Measurements from ENCODE around the gene EMP2.

EMP2 gene

DNA sequence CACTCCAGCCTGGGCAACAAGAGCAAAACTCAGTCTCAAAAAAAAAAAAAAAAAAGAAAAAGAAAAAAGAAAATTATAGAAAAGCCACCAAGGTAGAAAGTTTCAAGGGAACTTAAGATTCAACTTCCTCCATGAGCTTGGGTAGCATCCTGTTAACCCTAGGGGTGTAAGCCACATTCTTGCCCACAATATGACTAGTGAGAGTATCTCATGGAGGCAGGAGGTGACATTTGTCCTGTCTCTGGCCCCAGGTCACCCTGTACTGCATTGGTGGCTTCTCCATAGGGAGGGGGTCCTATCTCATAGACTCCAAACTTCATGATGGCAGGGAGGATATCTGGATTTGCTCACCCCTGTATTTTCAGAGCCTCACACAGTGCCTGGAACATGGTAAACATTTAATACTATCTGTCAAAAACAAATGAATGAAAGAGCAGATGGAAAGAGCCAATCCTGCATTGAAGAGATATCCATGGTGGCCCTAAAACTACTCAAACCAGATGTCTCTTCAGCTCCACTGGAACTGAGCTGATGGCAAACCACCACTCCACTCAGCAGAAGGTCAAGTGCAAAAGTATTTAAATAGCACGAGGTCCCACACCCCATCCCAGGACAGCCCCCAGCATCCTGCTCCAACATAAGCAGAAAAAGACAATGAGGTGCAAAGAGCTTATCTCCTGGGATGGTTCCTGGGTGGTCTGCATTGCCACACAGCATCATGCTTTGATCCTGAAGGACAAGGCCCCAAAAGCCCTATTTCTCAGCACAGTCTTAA, 50.3 kb downstream of the EMP2 start:
- no peak for DNase-seq (ENCODE audit: low spot score)
- TF ChIP-seq, protein P1, sequence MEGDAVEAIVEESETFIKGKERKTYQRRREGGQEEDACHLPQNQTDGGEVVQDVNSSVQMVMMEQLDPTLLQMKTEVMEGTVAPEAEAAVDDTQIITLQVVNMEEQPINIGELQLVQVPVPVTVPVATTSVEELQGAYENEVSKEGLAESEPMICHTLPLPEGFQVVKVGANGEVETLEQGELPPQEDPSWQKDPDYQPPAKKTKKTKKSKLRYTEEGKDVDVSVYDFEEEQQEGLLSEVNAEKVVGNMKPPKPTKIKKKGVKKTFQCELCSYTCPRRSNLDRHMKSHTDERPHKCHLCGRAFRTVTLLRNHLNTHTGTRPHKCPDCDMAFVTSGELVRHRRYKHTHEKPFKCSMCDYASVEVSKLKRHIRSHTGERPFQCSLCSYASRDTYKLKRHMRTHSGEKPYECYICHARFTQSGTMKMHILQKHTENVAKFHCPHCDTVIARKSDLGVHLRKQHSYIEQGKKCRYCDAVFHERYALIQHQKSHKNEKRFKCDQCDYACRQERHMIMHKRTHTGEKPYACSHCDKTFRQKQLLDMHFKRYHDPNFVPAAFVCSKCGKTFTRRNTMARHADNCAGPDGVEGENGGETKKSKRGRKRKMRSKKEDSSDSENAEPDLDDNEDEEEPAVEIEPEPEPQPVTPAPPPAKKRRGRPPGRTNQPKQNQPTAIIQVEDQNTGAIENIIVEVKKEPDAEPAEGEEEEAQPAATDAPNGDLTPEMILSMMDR (IDR thresholded peaks at IDR 0.05; ENCODE audit: borderline replicate concordance, control extremely low read depth, extremely low read depth, insufficient read depth, missing control alignments): no peak
- in situ Hi-C loops (cut with MboI; ENCODE audit: low sequenced_read_pairs, unreplicated experiment): loop anchor here (10.0 kb wide), 1 partner anchor 405 kb away; no protein-coding TSS in a partner anchor

GRCh38 chr16:10528635-10529034, 51.8 kb downstream of the EMP2 start:
- no peak for DNase-seq (ENCODE audit: low spot score)
- in situ Hi-C loops (cut with MboI; ENCODE audit: low sequenced_read_pairs, unreplicated experiment): loop anchor here (10.0 kb wide), 1 partner anchor 406 kb away; no protein-coding TSS in a partner anchor
- TF ChIP-seq, protein P1 (IDR thresholded peaks at IDR 0.05; ENCODE audit: borderline replicate concordance, control extremely low read depth, extremely low read depth, insufficient read depth, missing control alignments): no peak

- TF ChIP-seq, protein P1 (IDR thresholded peaks at IDR 0.05; ENCODE audit: borderline replicate concordance, control extremely low read depth, extremely low read depth, insufficient read depth, missing control alignments): no peak
- in situ Hi-C loops (cut with MboI; ENCODE audit: low sequenced_read_pairs, unreplicated experiment): loop anchor here (10.0 kb wide), 1 partner anchor 408 kb away; no protein-coding TSS in a partner anchor
Measured at GRCh38 chr16:10526962-10527361, 53.4 kb downstream of the EMP2 start.

GRCh38 chr16:10525214-10525825, 55.1 kb downstream of the EMP2 start:
- in situ Hi-C loops (cut with MboI; ENCODE audit: low sequenced_read_pairs, unreplicated experiment): loop anchor here (10.0 kb wide), 1 partner anchor 409 kb away; no protein-coding TSS in a partner anchor
- TF ChIP-seq, protein P1 (IDR thresholded peaks at IDR 0.05; ENCODE audit: borderline replicate concordance, control extremely low read depth, extremely low read depth, insufficient read depth, missing control alignments): no peak
- DNase-seq (ENCODE audit: low spot score): no peak

More at GRCh38 chr16:10526962-10527361, 53.4 kb downstream of the EMP2 start:
- no peak for DNase-seq (ENCODE audit: low spot score)

- TF ChIP-seq, protein P1 (IDR thresholded peaks at IDR 0.05; ENCODE audit: borderline replicate concordance, control extremely low read depth, extremely low read depth, insufficient read depth, missing control alignments): no peak
- DNase-seq (ENCODE audit: low spot score): no peak
- in situ Hi-C loops (cut with MboI; ENCODE audit: low sequenced_read_pairs, unreplicated experiment): loop anchor here (5.0 to 10.0 kb wide), 2 partner anchors 209 to 412 kb away; no protein-coding TSS in a partner anchor
Measured at GRCh38 chr16:10522966-10523365, 57.4 kb downstream of the EMP2 start.

DNA sequence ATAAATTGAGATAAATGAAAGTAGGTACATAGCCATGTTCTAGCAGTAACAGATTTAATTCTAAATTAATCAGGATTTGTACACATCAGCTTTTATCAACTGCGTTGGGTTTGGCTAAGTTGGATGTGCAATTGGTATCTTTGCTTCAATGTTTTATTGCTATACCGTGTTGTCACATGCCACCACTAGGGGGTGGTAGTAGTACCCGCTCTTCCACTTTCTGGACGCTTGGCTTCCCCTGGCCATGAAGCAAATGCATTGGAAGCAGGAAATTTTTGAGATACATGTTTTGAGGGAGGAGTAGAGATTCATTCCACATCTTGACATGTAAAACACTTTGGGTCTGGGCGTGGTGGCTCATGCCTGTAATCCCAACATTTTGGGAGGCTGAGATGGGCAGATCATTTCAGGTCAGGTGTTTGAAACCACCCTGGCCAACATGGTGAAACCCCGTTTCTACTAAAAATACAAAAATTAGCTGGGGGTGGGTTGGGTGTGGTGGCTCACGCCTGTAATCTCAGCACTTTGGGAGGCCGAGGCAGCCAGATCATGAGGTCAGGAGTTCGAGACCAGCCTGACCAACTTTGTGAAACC, 58.6 kb downstream of the EMP2 start:
- peak; percentile 68 for DNase-seq (ENCODE audit: low spot score)

More for the DNA sequence above, 58.6 kb downstream of the EMP2 start:
- in situ Hi-C loops (cut with MboI; ENCODE audit: low sequenced_read_pairs, unreplicated experiment): loop anchor here (5.0 to 10.0 kb wide), 2 partner anchors 211 to 413 kb away; no protein-coding TSS in a partner anchor
- TF ChIP-seq, protein P1 (IDR thresholded peaks at IDR 0.05; ENCODE audit: borderline replicate concordance, control extremely low read depth, extremely low read depth, insufficient read depth, missing control alignments): peak; percentile 49

All from GM13976 (cell line).